Activated T-cell treated with anti-CD3 and anti-CD28 coated beads, Interleukin-2, amount 50 U/mL, for 4 hours (primary cell): ENCODE measurements around the gene CDH24. TPM values are rescaled to one million over a fixed set of nuclear protein-coding genes. Genes with fewer than 3 reads are reported as not detected.

Source experiments
- ATAC-seq, 2 donors: fragments of 200-7000 bp; cut with Tn5 transposase; one replicate each; pipeline ENCODE4 v1.10.0; 2021
- DNase-seq: peaks from one replicate; pipeline ENCODE4 v3.0.0-alpha.2; 2020
- H3K27me3 Mint-ChIP-seq: one replicate; pipeline ENCODE4 v1.8.0; 2021; ENCODE audit warnings: low read depth, mixed read lengths
- H3K36me3 Mint-ChIP-seq: one replicate; pipeline ENCODE4 v1.8.0; 2022; ENCODE audit warnings: mixed read lengths; ENCODE audit not compliant: insufficient read depth
- H3K4me1 Mint-ChIP-seq: one replicate; pipeline ENCODE4 v1.8.0; 2021; ENCODE audit warnings: low read depth, mixed read lengths
- H3K4me3 Mint-ChIP-seq: one replicate; pipeline ENCODE4 v1.8.0; 2021; ENCODE audit warnings: mild to moderate bottlenecking, moderate library complexity, mixed read lengths
- H3K9me3 Mint-ChIP-seq: one replicate; pipeline ENCODE4 v1.8.0; 2021; ENCODE audit warnings: mixed read lengths
- total RNA-seq, 3 donors: library from RNA; stranded (reverse); gene quantifications; one replicate each; pipeline ENCODE4 v1.2.1, GENCODE V29; 2021

Gene CDH24
- total RNA-seq, 3 donors from 2014 or later: 0.51 to 0.87 (median 0.65) TPM

GRCh38 chr14:22997676-22998323 lies 59.5 kb downstream of the CDH24 start:
- H3K9me3 Mint-ChIP-seq: no peaks in the 10 kb centered on the region
- H3K4me1 Mint-ChIP-seq: no peaks in the 10 kb centered on the region
- H3K4me3 Mint-ChIP-seq: no peak overlapping the region
- no peaks in the 10 kb centered on the region for H3K36me3 Mint-ChIP-seq
- no peaks in the 10 kb centered on the region for H3K27me3 Mint-ChIP-seq
- no peak for DNase-seq
- ATAC-seq: no peak

Other genes starting within 250 kb of the CDH24 start
- gene SLC7A7, start 242.1 kb downstream of the CDH24 start, total RNA-seq: under 1 TPM; 0.16 to 0.51 (median 0.19) TPM
- 100 to 1,000 TPM; 247 to 250 (median 249) TPM for gene MRPL52, start 227.6 kb downstream of the CDH24 start, total RNA-seq
- 1 to 10 TPM in 2 of 3 donors, under 1 TPM in 1; 0.76 to 1.6 (median 1.2) TPM for gene MMP14, start 220.9 kb downstream of the CDH24 start, total RNA-seq
- gene LRP10, start 185.8 kb downstream of the CDH24 start, total RNA-seq: 10 to 100 TPM; 19.3 to 33.7 (median 26.2) TPM
- gene REM2, start 174.3 kb downstream of the CDH24 start, total RNA-seq: under 1 TPM; 0.13 to 0.27 (median 0.15) TPM
- 10 to 100 TPM; 80.4 to 90.4 (median 82.5) TPM for gene RBM23, start 138.4 kb downstream of the CDH24 start, total RNA-seq
- 100 to 1,000 TPM; 256 to 289 (median 263) TPM for gene PRMT5, start 128.1 kb downstream of the CDH24 start, total RNA-seq
- 10 to 100 TPM; 28.8 to 39.7 (median 38.5) TPM for gene HAUS4, start 100.4 kb downstream of the CDH24 start, total RNA-seq
- gene AJUBA, start 75.0 kb downstream of the CDH24 start, total RNA-seq: 1 to 10 TPM; 2.0 to 3.8 (median 2.6) TPM
- gene C14orf93, start 47.4 kb downstream of the CDH24 start, total RNA-seq: 1 to 10 TPM; 3.6 to 5.4 (median 5.1) TPM
- 100 to 1,000 TPM; 220 to 231 (median 227) TPM for gene PSMB5, start 22.6 kb downstream of the CDH24 start, total RNA-seq
- not detected for gene PSMB11, start 15.3 kb downstream of the CDH24 start, total RNA-seq
- 100 to 1,000 TPM; 195 to 200 (median 196) TPM for gene ACIN1, start 37.6 kb upstream of the CDH24 start, total RNA-seq
- 10 to 100 TPM; 34.6 to 39.9 (median 36.9) TPM for gene C14orf119, start 38.0 kb upstream of the CDH24 start, total RNA-seq
- not detected for gene CIROP, start 47.5 kb upstream of the CDH24 start, total RNA-seq
- gene CEBPE, start 61.7 kb upstream of the CDH24 start, total RNA-seq: not detected
- gene SLC7A8, start 126.1 kb upstream of the CDH24 start, total RNA-seq: 1 to 10 TPM in 2 of 3 donors, under 1 TPM in 1; 0.81 to 1.5 (median 1.4) TPM
- not detected for gene RNF212B, start 180.4 kb upstream of the CDH24 start, total RNA-seq
- gene HOMEZ, start 228.6 kb upstream of the CDH24 start, total RNA-seq: 1 to 10 TPM; 5.8 to 8.4 (median 8.1) TPM
- 1 to 10 TPM; 7.3 to 7.9 (median 7.8) TPM for gene PPP1R3E, start 245.3 kb upstream of the CDH24 start, total RNA-seq
- under 1 TPM; 0.10 to 0.73 (median 0.40) TPM for gene BCL2L2, start 249.3 kb upstream of the CDH24 start, total RNA-seq